Stimulated activated CD4-positive, alpha-beta T cell treated with anti-CD3 and anti-CD28 coated beads, Interleukin-4, amount 100 ng/mL, for 48 hours (primary cell): Measurements from ENCODE around the gene ESPNL.

Source experiments
- DNase-seq, 2 donors: peaks; one replicate each; pipeline ENCODE4 v3.0.0-alpha.2; 2020; ENCODE audit warnings: low read depth in 2 of 2

Gene ESPNL

GRCh38 chr2:238157506-238158017, 57.4 kb downstream of the ESPNL start:
- no peak for DNase-seq

- DNase-seq = no peak
These were observed 57.9 kb downstream of the ESPNL start for GRCh38 chr2:238158018-238158508.

- DNase-seq = peak; percentile 40 to 56
These were observed 58.5 kb downstream of the ESPNL start, which contains the start of gene ERFE for GRCh38 chr2:238158509-238159070. TSS of gene ERFE (plus strand) at chr2:238158970. CDS start at chr2:238159008, 38 bp downstream.

- DNase-seq = no peak
These were observed 59.0 kb downstream of the ESPNL start for GRCh38 chr2:238159071-238159539.

GRCh38 chr2:238159661-238160205, 59.6 kb downstream of the ESPNL start:
- no peak for DNase-seq

GRCh38 chr2:238160206-238161129, 60.3 kb downstream of the ESPNL start:
- DNase-seq = no peak

GRCh38 chr2:238161291-238162051, 61.3 kb downstream of the ESPNL start:
- no peak for DNase-seq

- no peak for DNase-seq
These were observed 62.2 kb downstream of the ESPNL start for GRCh38 chr2:238162251-238162845.

GRCh38 chr2:238162846-238163441, 62.8 kb downstream of the ESPNL start:
- DNase-seq = no peak

GRCh38 chr2:238163481-238164198, 63.5 kb downstream of the ESPNL start:
- no peak for DNase-seq

- no peak for DNase-seq
These were observed 64.8 kb downstream of the ESPNL start for GRCh38 chr2:238164906-238165287.

GRCh38 chr2:238165288-238165921, 65.3 kb downstream of the ESPNL start:
- DNase-seq = no peak

- no peak for DNase-seq
These were observed 66.5 kb downstream of the ESPNL start for GRCh38 chr2:238166391-238167343.

- no peak for DNase-seq
These were observed 67.2 kb downstream of the ESPNL start for GRCh38 chr2:238167344-238167715.

GRCh38 chr2:238167761-238168160, 67.6 kb downstream of the ESPNL start:
- no peak for DNase-seq

GRCh38 chr2:238168196-238169047, 68.3 kb downstream of the ESPNL start:
- DNase-seq = no peak

GRCh38 chr2:238169048-238169707, 69.0 kb downstream of the ESPNL start:
- no peak for DNase-seq
